MM.1S (cell line): ENCODE data around the gene ITGA2B.

Experiments
- DNase-seq: peaks from one replicate; pipeline ENCODE4 v3.0.0-alpha.2; 2015
- H2AFZ ChIP-seq: fragments of 300-600 bp; sonication (generic); 2 replicates; pipeline ENCODE4 v1.6.0; 2016; ENCODE audit warnings: antibody characterized with exemption, low read length
- H3F3A ChIP-seq: fragments of 300-600 bp; sonication (generic); 2 replicates; pipeline ENCODE4 v1.6.1; 2016; ENCODE audit warnings: mild to moderate bottlenecking, antibody characterized with exemption, low read length, moderate library complexity, mixed read lengths; ENCODE audit not compliant: insufficient read depth
- H3K27ac ChIP-seq: fragments of 300-600 bp; sonication (generic); 2 replicates; pipeline ENCODE4 v1.5.1; 2016; ENCODE audit warnings: mild to moderate bottlenecking, low read length
- H3K27me3 ChIP-seq: fragments of 300-600 bp; sonication (generic); replicated peaks from 2 replicates; pipeline ENCODE4 v1.6.0; 2016; ENCODE audit warnings: low read length; ENCODE audit not compliant: insufficient read depth
- H3K36me3 ChIP-seq: fragments of 300-600 bp; sonication (generic); replicated peaks from 2 replicates; pipeline ENCODE4 v1.6.1; 2016; ENCODE audit warnings: mild to moderate bottlenecking, low read length, mixed read lengths; ENCODE audit not compliant: insufficient read depth
- H3K4me1 ChIP-seq: fragments of 300-600 bp; sonication (generic); 2 replicates; pipeline ENCODE4 v1.6.1; 2016; ENCODE audit warnings: low read length, mixed read lengths
- H3K4me2 ChIP-seq: fragments of 300-600 bp; sonication (generic); 2 replicates; pipeline ENCODE4 v1.6.0; 2016; ENCODE audit warnings: low read depth, low read length
- H3K4me3 ChIP-seq: fragments of 300-600 bp; sonication (generic); 2 replicates; pipeline ENCODE4 v1.5.1; 2016; ENCODE audit warnings: low read length, mixed read lengths
- H3K79me2 ChIP-seq: fragments of 300-600 bp; sonication (generic); 2 replicates; pipeline ENCODE4 v1.6.1; 2016; ENCODE audit warnings: mixed run types, low read length, mixed read lengths
- H3K9ac ChIP-seq: fragments of 300-600 bp; sonication (generic); 2 replicates; pipeline ENCODE4 v1.6.1; 2016; ENCODE audit warnings: low read length, mixed read lengths
- H3K9me2 ChIP-seq: fragments of 300-600 bp; sonication (generic); replicated peaks from 2 replicates; pipeline ENCODE4 v1.6.1; 2016; ENCODE audit warnings: mild to moderate bottlenecking, low read length, mixed read lengths; ENCODE audit not compliant: insufficient read depth
- H3K9me3 ChIP-seq: fragments of 300-600 bp; sonication (generic); replicated peaks from 2 replicates; pipeline ENCODE4 v1.6.1; 2016; ENCODE audit warnings: mild to moderate bottlenecking, low read length, mixed read lengths; ENCODE audit not compliant: insufficient read depth
- H4K20me1 ChIP-seq: fragments of 300-600 bp; sonication (generic); 2 replicates; pipeline ENCODE4 v1.6.1; 2016; ENCODE audit warnings: mild to moderate bottlenecking, low read length, moderate library complexity, mixed read lengths; ENCODE audit not compliant: insufficient read depth
- CTCF ChIP-seq: fragments of 300-600 bp; sonication (generic); IDR thresholded peaks from 2 replicates; pipeline ENCODE4 v1.5.1; 2016; ENCODE audit warnings: antibody characterized with exemption, low read length, mixed read lengths
- EZH2 ChIP-seq: fragments of 300-600 bp; sonication (generic); optimal IDR thresholded peaks from 2 replicates; pipeline ENCODE3; 2017; ENCODE audit warnings: low read depth, mild to moderate bottlenecking, antibody characterized with exemption, low read length, mixed read lengths
- EZH2phosphoT487 ChIP-seq: fragments of 300-600 bp; sonication (generic); IDR thresholded peaks from 2 replicates; pipeline ENCODE4 v1.6.1; 2018; ENCODE audit warnings: antibody characterized with exemption, low read length

ITGA2B gene

GRCh38 chr17:44360826-44361225, 28.6 kb downstream of the ITGA2B start:
- no peak overlapping the region for H3K9ac ChIP-seq
- no peaks in the 10 kb centered on the region for H3K36me3 ChIP-seq
- DNase-seq: no peak
- no peaks in the 10 kb centered on the region for H3K79me2 ChIP-seq
- H3K27ac ChIP-seq: no peak overlapping the region
- H3K4me1 ChIP-seq: peaks cover 11% of the 10 kb centered on the region
- H2AFZ ChIP-seq: no peak overlapping the region
- H3F3A ChIP-seq: peaks cover 6% of the 10 kb centered on the region
- no peaks in the 10 kb centered on the region for H3K9me2 ChIP-seq
- TF ChIP-seq EZH2 (no peak), CTCF (no peak), EZH2phosphoT487 (no peak)
- H3K4me2 ChIP-seq: no peak overlapping the region
- peaks cover 14% of the 10 kb centered on the region for H3K27me3 ChIP-seq
- no peaks in the 10 kb centered on the region for H4K20me1 ChIP-seq
- no peak overlapping the region for H3K4me3 ChIP-seq
- no peaks in the 10 kb centered on the region for H3K9me3 ChIP-seq

- Histone ChIP-seq H3K9ac (no peak overlapping the region), H3K36me3 (no peaks in the 10 kb centered on the region), H3K4me1 (peaks cover 11% of the 10 kb centered on the region), H3K4me2 (no peak overlapping the region), H3K27me3 (peaks cover 7% of the 10 kb centered on the region), H3K9me3 (no peaks in the 10 kb centered on the region), H3K79me2 (no peaks in the 10 kb centered on the region), H4K20me1 (no peaks in the 10 kb centered on the region), H2AFZ (no peak overlapping the region), H3K4me3 (no peak overlapping the region), H3F3A (peaks cover 6% of the 10 kb centered on the region), H3K27ac (no peak overlapping the region), H3K9me2 (no peaks in the 10 kb centered on the region)
- no peak for DNase-seq
- TF ChIP-seq CTCF (no peak), EZH2phosphoT487 (no peak), EZH2 (no peak)
Observed at GRCh38 chr17:44360144-44360533, 29.3 kb downstream of the ITGA2B start.

- Histone ChIP-seq H3K9me3 (no peaks in the 10 kb centered on the region), H3K79me2 (no peaks in the 10 kb centered on the region), H4K20me1 (no peaks in the 10 kb centered on the region), H3K4me3 (no peak overlapping the region), H3K27me3 (peaks cover 3% of the 10 kb centered on the region; the same call in 1 of the 2 replicates), H2AFZ (no peak overlapping the region), H3K36me3 (no peaks in the 10 kb centered on the region), H3K27ac (no peak overlapping the region), H3K4me2 (peak overlapping the region; percentile 56; the same call in 1 of the 2 replicates), H3F3A (peaks cover 6% of the 10 kb centered on the region), H3K9me2 (no peaks in the 10 kb centered on the region), H3K4me1 (peaks cover 11% of the 10 kb centered on the region), H3K9ac (no peak overlapping the region)
- no peak for TF ChIP-seq EZH2phosphoT487
- no peak for TF ChIP-seq EZH2
- no peak for TF ChIP-seq CTCF
- no peak for DNase-seq
Observed at GRCh38 chr17:44359458-44360143, 29.8 kb downstream of the ITGA2B start.
